WTC11 (cell line): Measurements from ENCODE around the gene USP48. TPM values are rescaled to one million over a fixed set of nuclear protein-coding genes. Genes with fewer than 3 reads are reported as not detected.

Experiments
- ATF3 ChIP-seq: sonication (generic); formaldehyde crosslinking; conservative IDR thresholded peaks from 2 replicates; pipeline ENCODE4 v1.8.1; 2022; ENCODE audit warnings: mild to moderate bottlenecking, missing genetic modification reagents
- CREM ChIP-seq: sonication (generic); formaldehyde crosslinking; IDR thresholded peaks from 2 replicates; pipeline ENCODE4 v1.8.1; 2022; ENCODE audit warnings: mild to moderate bottlenecking, missing genetic modification reagents, moderate library complexity
- ELF4 ChIP-seq: sonication (generic); formaldehyde crosslinking; IDR thresholded peaks from 2 replicates; pipeline ENCODE4 v1.8.1; 2022; ENCODE audit warnings: low read depth, mild to moderate bottlenecking, moderate library complexity, missing genetic modification reagents
- ETV6 ChIP-seq: sonication (generic); formaldehyde crosslinking; IDR thresholded peaks from 2 replicates; pipeline ENCODE4 v1.8.1; 2022; ENCODE audit warnings: mild to moderate bottlenecking, missing genetic modification reagents
- FOXP4 ChIP-seq: sonication (generic); formaldehyde crosslinking; IDR thresholded peaks from 2 replicates; pipeline ENCODE4 v1.8.0; 2022; ENCODE audit warnings: mild to moderate bottlenecking, missing genetic modification reagents
- GRHL2 ChIP-seq: fragments of 250-450 bp; sonication (Bioruptor Pico); IDR thresholded peaks from 2 replicates; pipeline ENCODE4 v1.8.0; 2022; ENCODE audit warnings: mild to moderate bottlenecking, moderate library complexity; ENCODE audit not compliant: insufficient replicate concordance, severe bottlenecking
- IRF2 ChIP-seq: sonication (generic); formaldehyde crosslinking; IDR thresholded peaks from 2 replicates; pipeline ENCODE4 v1.8.0; 2022; ENCODE audit warnings: low read depth, missing genetic modification reagents, borderline replicate concordance
- JAZF1 ChIP-seq: fragments of 250-450 bp; sonication (Bioruptor Pico); IDR thresholded peaks from 2 replicates; pipeline ENCODE4 v1.9.0; 2021; ENCODE audit warnings: moderate library complexity, mild to moderate bottlenecking, inconsistent platforms
- JUN ChIP-seq: sonication (generic); formaldehyde crosslinking; IDR thresholded peaks from 2 replicates; pipeline ENCODE4 v1.8.0; 2023; ENCODE audit warnings: mild to moderate bottlenecking, missing genetic modification reagents
- PREB ChIP-seq: sonication (generic); formaldehyde crosslinking; IDR thresholded peaks from 2 replicates; pipeline ENCODE4 v1.8.1; 2022; ENCODE audit warnings: mild to moderate bottlenecking, missing genetic modification reagents, moderate library complexity, borderline replicate concordance
- RORB ChIP-seq: fragments of 250-450 bp; sonication (Bioruptor Pico); IDR thresholded peaks from 2 replicates; pipeline ENCODE4 v1.9.0; 2021; ENCODE audit warnings: mild to moderate bottlenecking
- TCF7 ChIP-seq: sonication (generic); formaldehyde crosslinking; IDR thresholded peaks from 2 replicates; pipeline ENCODE4 v1.8.0; 2022; ENCODE audit warnings: mild to moderate bottlenecking, low read depth, missing genetic modification reagents, moderate library complexity
- TEAD1 ChIP-seq: sonication (generic); formaldehyde crosslinking; IDR thresholded peaks from 2 replicates; pipeline ENCODE4 v1.8.0; 2022; ENCODE audit warnings: mild to moderate bottlenecking, missing genetic modification reagents
- USF2 ChIP-seq: sonication (generic); formaldehyde crosslinking; IDR thresholded peaks from 2 replicates; pipeline ENCODE4 v1.8.1; 2023; ENCODE audit warnings: mild to moderate bottlenecking, missing genetic modification reagents, moderate library complexity
- ZBTB21 ChIP-seq: sonication (generic); formaldehyde crosslinking; IDR thresholded peaks from 2 replicates; pipeline ENCODE4 v1.8.1; 2023; ENCODE audit warnings: mild to moderate bottlenecking, missing genetic modification reagents, borderline replicate concordance
- ZNF138 ChIP-seq: sonication (generic); formaldehyde crosslinking; conservative IDR thresholded peaks from 2 replicates; pipeline ENCODE4 v1.8.1; 2022; ENCODE audit warnings: mild to moderate bottlenecking, moderate library complexity, missing genetic modification reagents
- ZNF396 ChIP-seq: fragments of 250-450 bp; sonication (Bioruptor Pico); IDR thresholded peaks from 2 replicates; pipeline ENCODE4 v1.8.0; 2021; ENCODE audit warnings: mild to moderate bottlenecking, moderate library complexity, borderline replicate concordance
- ZNF416 ChIP-seq: fragments of 250-450 bp; sonication (Bioruptor Pico); IDR thresholded peaks from 2 replicates; pipeline ENCODE4 v1.9.0; 2021; ENCODE audit warnings: mild to moderate bottlenecking, inconsistent platforms
- total RNA-seq: library from RNA; stranded (reverse); gene quantifications from 3 replicates; pipeline ENCODE4 v1.2.3, GENCODE V29; 2021
- TF ChIP-seq, protein P1 (sequence below): sonication (generic); formaldehyde crosslinking; IDR thresholded peaks from 2 replicates; pipeline ENCODE4 v1.8.0; 2023; ENCODE audit warnings: mild to moderate bottlenecking, missing genetic modification reagents
- TF ChIP-seq, protein P2 (sequence below): sonication (generic); formaldehyde crosslinking; conservative IDR thresholded peaks from 2 replicates; pipeline ENCODE4 v1.8.1; 2023; ENCODE audit warnings: mild to moderate bottlenecking, low read depth, missing genetic modification reagents, moderate library complexity
- TF ChIP-seq, protein P3 (sequence below): fragments of 250-450 bp; sonication (Bioruptor Pico); IDR thresholded peaks from 2 replicates; pipeline ENCODE4 v1.9.0; 2021; ENCODE audit warnings: mild to moderate bottlenecking
- TF ChIP-seq, protein P4 (sequence below): fragments of 250-450 bp; sonication (Bioruptor Pico); IDR thresholded peaks from 2 replicates; pipeline ENCODE4 v2.1.2; 2022; ENCODE audit warnings: mild to moderate bottlenecking, moderate library complexity

The USP48 gene
- total RNA-seq, 1 experiment from 2014 or later: 86.9 TPM

- TF ChIP-seq, protein P1, sequence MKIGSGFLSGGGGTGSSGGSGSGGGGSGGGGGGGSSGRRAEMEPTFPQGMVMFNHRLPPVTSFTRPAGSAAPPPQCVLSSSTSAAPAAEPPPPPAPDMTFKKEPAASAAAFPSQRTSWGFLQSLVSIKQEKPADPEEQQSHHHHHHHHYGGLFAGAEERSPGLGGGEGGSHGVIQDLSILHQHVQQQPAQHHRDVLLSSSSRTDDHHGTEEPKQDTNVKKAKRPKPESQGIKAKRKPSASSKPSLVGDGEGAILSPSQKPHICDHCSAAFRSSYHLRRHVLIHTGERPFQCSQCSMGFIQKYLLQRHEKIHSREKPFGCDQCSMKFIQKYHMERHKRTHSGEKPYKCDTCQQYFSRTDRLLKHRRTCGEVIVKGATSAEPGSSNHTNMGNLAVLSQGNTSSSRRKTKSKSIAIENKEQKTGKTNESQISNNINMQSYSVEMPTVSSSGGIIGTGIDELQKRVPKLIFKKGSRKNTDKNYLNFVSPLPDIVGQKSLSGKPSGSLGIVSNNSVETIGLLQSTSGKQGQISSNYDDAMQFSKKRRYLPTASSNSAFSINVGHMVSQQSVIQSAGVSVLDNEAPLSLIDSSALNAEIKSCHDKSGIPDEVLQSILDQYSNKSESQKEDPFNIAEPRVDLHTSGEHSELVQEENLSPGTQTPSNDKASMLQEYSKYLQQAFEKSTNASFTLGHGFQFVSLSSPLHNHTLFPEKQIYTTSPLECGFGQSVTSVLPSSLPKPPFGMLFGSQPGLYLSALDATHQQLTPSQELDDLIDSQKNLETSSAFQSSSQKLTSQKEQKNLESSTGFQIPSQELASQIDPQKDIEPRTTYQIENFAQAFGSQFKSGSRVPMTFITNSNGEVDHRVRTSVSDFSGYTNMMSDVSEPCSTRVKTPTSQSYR: peak; percentile 89
- TF ChIP-seq TEAD1 (CRISPR knock-in tag): peak; percentile 99
- TF ChIP-seq ZBTB21 (CRISPR knock-in tag): peak; percentile 90
- peak; percentile 89; the same call in 1 of the 2 replicates for TF ChIP-seq ZNF138 (CRISPR knock-in tag)
- no peak for TF ChIP-seq RORB (CRISPR knock-in tag)
- TF ChIP-seq, protein P2, sequence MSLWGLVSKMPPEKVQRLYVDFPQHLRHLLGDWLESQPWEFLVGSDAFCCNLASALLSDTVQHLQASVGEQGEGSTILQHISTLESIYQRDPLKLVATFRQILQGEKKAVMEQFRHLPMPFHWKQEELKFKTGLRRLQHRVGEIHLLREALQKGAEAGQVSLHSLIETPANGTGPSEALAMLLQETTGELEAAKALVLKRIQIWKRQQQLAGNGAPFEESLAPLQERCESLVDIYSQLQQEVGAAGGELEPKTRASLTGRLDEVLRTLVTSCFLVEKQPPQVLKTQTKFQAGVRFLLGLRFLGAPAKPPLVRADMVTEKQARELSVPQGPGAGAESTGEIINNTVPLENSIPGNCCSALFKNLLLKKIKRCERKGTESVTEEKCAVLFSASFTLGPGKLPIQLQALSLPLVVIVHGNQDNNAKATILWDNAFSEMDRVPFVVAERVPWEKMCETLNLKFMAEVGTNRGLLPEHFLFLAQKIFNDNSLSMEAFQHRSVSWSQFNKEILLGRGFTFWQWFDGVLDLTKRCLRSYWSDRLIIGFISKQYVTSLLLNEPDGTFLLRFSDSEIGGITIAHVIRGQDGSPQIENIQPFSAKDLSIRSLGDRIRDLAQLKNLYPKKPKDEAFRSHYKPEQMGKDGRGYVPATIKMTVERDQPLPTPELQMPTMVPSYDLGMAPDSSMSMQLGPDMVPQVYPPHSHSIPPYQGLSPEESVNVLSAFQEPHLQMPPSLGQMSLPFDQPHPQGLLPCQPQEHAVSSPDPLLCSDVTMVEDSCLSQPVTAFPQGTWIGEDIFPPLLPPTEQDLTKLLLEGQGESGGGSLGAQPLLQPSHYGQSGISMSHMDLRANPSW: 0 out of 2 replicates have a peak, but pooled peaks have one; percentile 71
- TF ChIP-seq ELF4 (CRISPR knock-in tag): peak; percentile 88; the same call in 1 of the 2 replicates
- no peak for TF ChIP-seq JAZF1 (CRISPR knock-in tag)
- peak; percentile 52; the same call in 1 of the 2 replicates for TF ChIP-seq USF2
- peak; percentile 88 for TF ChIP-seq CREM
- TF ChIP-seq, protein P3, sequence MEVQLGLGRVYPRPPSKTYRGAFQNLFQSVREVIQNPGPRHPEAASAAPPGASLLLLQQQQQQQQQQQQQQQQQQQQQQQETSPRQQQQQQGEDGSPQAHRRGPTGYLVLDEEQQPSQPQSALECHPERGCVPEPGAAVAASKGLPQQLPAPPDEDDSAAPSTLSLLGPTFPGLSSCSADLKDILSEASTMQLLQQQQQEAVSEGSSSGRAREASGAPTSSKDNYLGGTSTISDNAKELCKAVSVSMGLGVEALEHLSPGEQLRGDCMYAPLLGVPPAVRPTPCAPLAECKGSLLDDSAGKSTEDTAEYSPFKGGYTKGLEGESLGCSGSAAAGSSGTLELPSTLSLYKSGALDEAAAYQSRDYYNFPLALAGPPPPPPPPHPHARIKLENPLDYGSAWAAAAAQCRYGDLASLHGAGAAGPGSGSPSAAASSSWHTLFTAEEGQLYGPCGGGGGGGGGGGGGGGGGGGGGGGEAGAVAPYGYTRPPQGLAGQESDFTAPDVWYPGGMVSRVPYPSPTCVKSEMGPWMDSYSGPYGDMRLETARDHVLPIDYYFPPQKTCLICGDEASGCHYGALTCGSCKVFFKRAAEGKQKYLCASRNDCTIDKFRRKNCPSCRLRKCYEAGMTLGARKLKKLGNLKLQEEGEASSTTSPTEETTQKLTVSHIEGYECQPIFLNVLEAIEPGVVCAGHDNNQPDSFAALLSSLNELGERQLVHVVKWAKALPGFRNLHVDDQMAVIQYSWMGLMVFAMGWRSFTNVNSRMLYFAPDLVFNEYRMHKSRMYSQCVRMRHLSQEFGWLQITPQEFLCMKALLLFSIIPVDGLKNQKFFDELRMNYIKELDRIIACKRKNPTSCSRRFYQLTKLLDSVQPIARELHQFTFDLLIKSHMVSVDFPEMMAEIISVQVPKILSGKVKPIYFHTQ: peak; percentile 34; the same call in 1 of the 2 replicates
- TF ChIP-seq, protein P4, sequence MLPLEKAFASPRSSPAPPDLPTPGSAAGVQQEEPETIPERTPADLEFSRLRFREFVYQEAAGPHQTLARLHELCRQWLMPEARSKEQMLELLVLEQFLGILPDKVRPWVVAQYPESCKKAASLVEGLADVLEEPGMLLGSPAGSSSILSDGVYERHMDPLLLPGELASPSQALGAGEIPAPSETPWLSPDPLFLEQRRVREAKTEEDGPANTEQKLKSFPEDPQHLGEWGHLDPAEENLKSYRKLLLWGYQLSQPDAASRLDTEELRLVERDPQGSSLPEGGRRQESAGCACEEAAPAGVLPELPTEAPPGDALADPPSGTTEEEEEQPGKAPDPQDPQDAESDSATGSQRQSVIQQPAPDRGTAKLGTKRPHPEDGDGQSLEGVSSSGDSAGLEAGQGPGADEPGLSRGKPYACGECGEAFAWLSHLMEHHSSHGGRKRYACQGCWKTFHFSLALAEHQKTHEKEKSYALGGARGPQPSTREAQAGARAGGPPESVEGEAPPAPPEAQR (CRISPR knock-in tag): peak; percentile 90
- peak; percentile 25; the same call in 1 of the 2 replicates for TF ChIP-seq ZNF416 (CRISPR knock-in tag)
- TF ChIP-seq ETV6 (CRISPR knock-in tag): peak; percentile 99
- peak; percentile 94; the same call in 1 of the 2 replicates for TF ChIP-seq PREB (CRISPR knock-in tag)
- 0 out of 2 replicates have a peak, but pooled peaks have one; percentile 14 for TF ChIP-seq ATF3
- TF ChIP-seq GRHL2 (CRISPR knock-in tag): no peak
- TF ChIP-seq TCF7 (CRISPR knock-in tag): no peak; the same call in 1 of the 2 replicates
- TF ChIP-seq IRF2: no peak
- TF ChIP-seq JUN (CRISPR knock-in tag): peak; percentile 96
- peak; percentile 84; the same call in 1 of the 2 replicates for TF ChIP-seq ZNF396 (CRISPR knock-in tag)
- peak; percentile 95 for TF ChIP-seq FOXP4
Measured at GRCh38 chr1:21659099-21659923, 123.6 kb downstream of the USP48 start (continued).
